GM21825 (cell line): ENCODE measurements around the gene CNNM4.
"Not testable (repeated sequence)": the region's sequence is repeated elsewhere in the genome, so short reads cannot be mapped to it uniquely, and the experiment has no call there.

Source experiments
- ATAC-seq: cut with Tn5 transposase; IDR thresholded peaks from one replicate; pipeline ENCODE4 v1.9.1; 2021; ENCODE audit warnings: mild to moderate bottlenecking, moderate library complexity; ENCODE audit not compliant: unreplicated experiment

CNNM4 gene

GRCh38 chr2:96792772-96793749, 32.4 kb downstream of the CNNM4 start:
- ATAC-seq, result no peak

GRCh38 chr2:96795076-96795475, 34.4 kb downstream of the CNNM4 start:
- ATAC-seq, result no peak

- not testable (repeated sequence) for ATAC-seq
Measured at GRCh38 chr2:96796497-96796896, 35.8 kb downstream of the CNNM4 start.

GRCh38 chr2:96797066-96797625, 36.4 kb downstream of the CNNM4 start:
- no peak for ATAC-seq

GRCh38 chr2:96798733-96799622, 38.3 kb downstream of the CNNM4 start:
- ATAC-seq, result no peak

- no peak for ATAC-seq
Measured at GRCh38 chr2:96799623-96799935, 38.9 kb downstream of the CNNM4 start.

- peak; percentile 5 for ATAC-seq
Measured at GRCh38 chr2:96800061-96801004, 39.6 kb downstream of the CNNM4 start.

- peak; percentile 71 for ATAC-seq
Measured at GRCh38 chr2:96801005-96801785, 40.5 kb downstream of the CNNM4 start.

- no peak for ATAC-seq
Measured at GRCh38 chr2:96801786-96802595, 41.3 kb downstream of the CNNM4 start.

GRCh38 chr2:96802721-96803120, 42.0 kb downstream of the CNNM4 start:
- ATAC-seq, result no peak

GRCh38 chr2:96804986-96805385, 44.3 kb downstream of the CNNM4 start:
- no peak for ATAC-seq

GRCh38 chr2:96805946-96806345, 45.2 kb downstream of the CNNM4 start:
- ATAC-seq, result not testable (repeated sequence)

GRCh38 chr2:96806468-96807126, 45.9 kb downstream of the CNNM4 start:
- peak; percentile 52 for ATAC-seq

GRCh38 chr2:96807127-96807471, 46.4 kb downstream of the CNNM4 start:
- no peak for ATAC-seq

GRCh38 chr2:96808176-96808837, 47.6 kb downstream of the CNNM4 start:
- no peak for ATAC-seq

- ATAC-seq, result no peak
Measured at GRCh38 chr2:96809216-96809882, 48.6 kb downstream of the CNNM4 start.
